Loucy (cell line): ENCODE measurements around the gene HEATR5A.

Experiments used
- H2AFZ ChIP-seq: fragments of 200-600 bp; sonication (generic); 2 replicates; pipeline ENCODE4 v1.6.0; 2016; ENCODE audit warnings: antibody characterized with exemption, mild to moderate bottlenecking, low read length, moderate library complexity
- H3F3A ChIP-seq: fragments of 200-600 bp; 2 replicates; pipeline ENCODE4 v1.6.0; 2016; ENCODE audit warnings: antibody characterized with exemption, low read depth, mild to moderate bottlenecking
- H3K27me3 ChIP-seq: fragments of 200-600 bp; sonication (generic); 2 replicates; pipeline ENCODE4 v1.6.1; 2014; ENCODE audit warnings: low read length, mild to moderate bottlenecking; ENCODE audit not compliant: insufficient read depth, poor library complexity, severe bottlenecking
- H3K36me3 ChIP-seq: fragments of 200-600 bp; sonication (generic); 2 replicates; pipeline ENCODE4 v1.6.1; 2016; ENCODE audit warnings: low read length; ENCODE audit not compliant: insufficient read depth
- H3K4me1 ChIP-seq: fragments of 200-600 bp; sonication (generic); 2 replicates; pipeline ENCODE4 v1.5.1; 2014; ENCODE audit warnings: low read length, mild to moderate bottlenecking; ENCODE audit not compliant: insufficient read depth, poor library complexity, severe bottlenecking
- H3K4me2 ChIP-seq: fragments of 200-600 bp; sonication (generic); 2 replicates; pipeline ENCODE4 v1.6.0; 2014; ENCODE audit warnings: antibody characterized with exemption, low read length, low read depth, mild to moderate bottlenecking; ENCODE audit not compliant: poor library complexity, severe bottlenecking
- H3K4me3 ChIP-seq: fragments of 200-600 bp; sonication (generic); 2 replicates; pipeline ENCODE4 v1.5.1; 2014; ENCODE audit warnings: low read length, mild to moderate bottlenecking, mixed read lengths; ENCODE audit not compliant: poor library complexity, severe bottlenecking
- H3K79me2 ChIP-seq: fragments of 200-600 bp; sonication (generic); 2 replicates; pipeline ENCODE4 v1.6.1; 2014; ENCODE audit warnings: low read length; ENCODE audit not compliant: insufficient read depth
- H3K9ac ChIP-seq: fragments of 200-600 bp; sonication (generic); 2 replicates; pipeline ENCODE4 v1.6.0; 2014; ENCODE audit warnings: mild to moderate bottlenecking, low read depth, low read length, moderate library complexity; ENCODE audit not compliant: poor library complexity, severe bottlenecking
- H3K9me2 ChIP-seq: fragments of 200-600 bp; sonication (generic); replicated peaks from 2 replicates; pipeline ENCODE4 v1.6.1; 2016; ENCODE audit warnings: low read depth, low read length, mixed read lengths
- H3K9me3 ChIP-seq: fragments of 200-600 bp; sonication (generic); 2 replicates; pipeline ENCODE4 v1.6.1; 2014; ENCODE audit warnings: mild to moderate bottlenecking, antibody characterized with exemption, low read length, low read depth; ENCODE audit not compliant: insufficient read depth
- H4K20me1 ChIP-seq: fragments of 200-600 bp; sonication (generic); 2 replicates; pipeline ENCODE4 v1.6.0; 2014; ENCODE audit warnings: antibody characterized with exemption, low read length, mild to moderate bottlenecking; ENCODE audit not compliant: insufficient read depth, poor library complexity, severe bottlenecking
- CTCF ChIP-seq: fragments of 200-600 bp; sonication (generic); conservative IDR thresholded peaks from 2 replicates; pipeline ENCODE4 v1.5.1; 2014; ENCODE audit warnings: mild to moderate bottlenecking, antibody characterized with exemption, low read length
- EZH2phosphoT487 ChIP-seq: fragments of 200-600 bp; IDR thresholded peaks from 2 replicates; pipeline ENCODE4 v1.6.1; 2018; ENCODE audit warnings: antibody characterized with exemption, mild to moderate bottlenecking, moderate library complexity, borderline replicate concordance

HEATR5A gene

GRCh38 chr14:31269634-31270195, 150.6 kb downstream of the HEATR5A start:
- H3K4me3 ChIP-seq, result no peak overlapping the region
- TF ChIP-seq CTCF, result no peak
- TF ChIP-seq EZH2phosphoT487, result no peak
- no peaks in the 10 kb centered on the region for H3K4me1 ChIP-seq
- H3K9me3 ChIP-seq, result peaks cover 4% of the 10 kb centered on the region; the same call in 1 of the 2 replicates
- H3F3A ChIP-seq, result no peaks in the 10 kb centered on the region
- no peaks in the 10 kb centered on the region for H3K27me3 ChIP-seq
- no peak overlapping the region for H3K4me2 ChIP-seq
- no peaks in the 10 kb centered on the region for H3K9me2 ChIP-seq
- no peaks in the 10 kb centered on the region for H4K20me1 ChIP-seq
- H2AFZ ChIP-seq, result no peak overlapping the region
- H3K79me2 ChIP-seq, result no peaks in the 10 kb centered on the region
- no peak overlapping the region for H3K9ac ChIP-seq
- H3K36me3 ChIP-seq, result no peaks in the 10 kb centered on the region

GRCh38 chr14:31268216-31268615, 152.1 kb downstream of the HEATR5A start:
- Histone ChIP-seq H3K9me2 (no peaks in the 10 kb centered on the region), H3K27me3 (no peaks in the 10 kb centered on the region), H3K9ac (no peak overlapping the region), H3K79me2 (no peaks in the 10 kb centered on the region), H2AFZ (no peak overlapping the region), H3K36me3 (no peaks in the 10 kb centered on the region), H3K4me3 (no peak overlapping the region), H3K9me3 (peaks cover 4% of the 10 kb centered on the region; the same call in 1 of the 2 replicates), H3K4me1 (no peaks in the 10 kb centered on the region), H3K4me2 (no peak overlapping the region), H4K20me1 (no peaks in the 10 kb centered on the region), H3F3A (no peaks in the 10 kb centered on the region)
- TF ChIP-seq CTCF (no peak), EZH2phosphoT487 (no peak)

DNA sequence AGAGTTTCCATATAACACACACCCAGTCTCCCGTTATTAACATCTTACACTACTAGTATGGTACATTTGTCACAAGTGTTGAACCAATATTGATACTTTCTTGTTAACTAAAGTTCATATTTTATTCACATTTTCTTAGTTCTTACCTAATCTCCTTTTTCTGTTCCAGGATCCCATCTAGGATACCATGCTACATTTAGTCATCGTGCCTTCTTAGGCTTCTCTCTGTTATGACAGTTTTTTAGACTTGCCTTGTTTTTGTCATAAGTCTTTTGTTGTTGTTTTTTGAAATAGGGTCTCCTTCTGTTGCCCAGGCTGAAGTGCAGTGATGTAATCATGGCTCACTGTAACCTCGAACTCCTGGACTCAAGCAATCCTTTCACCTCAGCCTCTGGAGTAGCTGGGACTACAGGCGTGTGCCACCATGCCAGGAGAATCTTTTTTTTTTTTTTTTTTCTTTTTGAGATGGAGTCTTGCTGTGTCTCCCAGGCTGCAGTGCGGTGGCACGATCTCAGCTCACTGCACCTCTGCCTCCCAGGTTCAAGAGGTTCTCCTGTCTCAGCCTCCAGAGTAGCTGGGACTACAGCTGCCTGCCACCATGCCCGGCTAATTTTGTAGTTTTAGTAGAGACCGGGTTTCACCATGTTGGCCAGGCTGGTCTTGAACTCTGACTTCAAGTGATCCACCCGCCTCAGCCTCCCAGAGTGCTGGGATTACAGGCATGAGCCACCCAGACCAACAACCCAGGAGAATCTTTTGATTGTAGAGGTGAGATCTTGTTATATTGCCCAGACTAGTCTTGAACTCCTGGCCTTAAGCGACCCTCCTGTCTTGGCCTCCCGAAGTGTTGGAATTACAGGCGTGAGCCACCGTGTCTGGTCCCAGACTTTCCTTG, 153.7 kb downstream of the HEATR5A start:
- Histone ChIP-seq H3K79me2 (no peaks in the 10 kb centered on the region), H3K9me2 (no peaks in the 10 kb centered on the region), H2AFZ (no peak overlapping the region), H3K9me3 (peaks cover 4% of the 10 kb centered on the region; the same call in 1 of the 2 replicates), H3K9ac (no peak overlapping the region), H3K4me1 (no peaks in the 10 kb centered on the region), H3K36me3 (no peaks in the 10 kb centered on the region), H3F3A (no peaks in the 10 kb centered on the region), H3K4me3 (no peak overlapping the region), H3K27me3 (no peaks in the 10 kb centered on the region), H4K20me1 (no peaks in the 10 kb centered on the region), H3K4me2 (no peak overlapping the region)
- TF ChIP-seq EZH2phosphoT487 (no peak), CTCF (no peak)
